NB4 (cell line): ENCODE measurements around the gene SLC4A2.

Experiments used
- POLR2A ChIP-seq: IDR thresholded peaks from 2 replicates; pipeline ENCODE4 v1.6.1; 2011; ENCODE audit warnings: mild to moderate bottlenecking; ENCODE audit not compliant: insufficient read length; ENCODE audit errors: extremely low read depth
- TF ChIP-seq, protein P1 (sequence below): IDR thresholded peaks from one replicate; pipeline ENCODE4 v1.5.1; 2012; ENCODE audit warnings: low read depth, low read length

GRCh38 chr7:151099486-151100211 is 40.3 kb downstream of the SLC4A2 start:
- TF ChIP-seq, protein P1, sequence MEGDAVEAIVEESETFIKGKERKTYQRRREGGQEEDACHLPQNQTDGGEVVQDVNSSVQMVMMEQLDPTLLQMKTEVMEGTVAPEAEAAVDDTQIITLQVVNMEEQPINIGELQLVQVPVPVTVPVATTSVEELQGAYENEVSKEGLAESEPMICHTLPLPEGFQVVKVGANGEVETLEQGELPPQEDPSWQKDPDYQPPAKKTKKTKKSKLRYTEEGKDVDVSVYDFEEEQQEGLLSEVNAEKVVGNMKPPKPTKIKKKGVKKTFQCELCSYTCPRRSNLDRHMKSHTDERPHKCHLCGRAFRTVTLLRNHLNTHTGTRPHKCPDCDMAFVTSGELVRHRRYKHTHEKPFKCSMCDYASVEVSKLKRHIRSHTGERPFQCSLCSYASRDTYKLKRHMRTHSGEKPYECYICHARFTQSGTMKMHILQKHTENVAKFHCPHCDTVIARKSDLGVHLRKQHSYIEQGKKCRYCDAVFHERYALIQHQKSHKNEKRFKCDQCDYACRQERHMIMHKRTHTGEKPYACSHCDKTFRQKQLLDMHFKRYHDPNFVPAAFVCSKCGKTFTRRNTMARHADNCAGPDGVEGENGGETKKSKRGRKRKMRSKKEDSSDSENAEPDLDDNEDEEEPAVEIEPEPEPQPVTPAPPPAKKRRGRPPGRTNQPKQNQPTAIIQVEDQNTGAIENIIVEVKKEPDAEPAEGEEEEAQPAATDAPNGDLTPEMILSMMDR = no peak
- no peak for TF ChIP-seq POLR2A
